GM18505 (cell line): Measurements from ENCODE around the gene SREK1IP1.
"Not testable (repeated sequence)": the region's sequence is repeated elsewhere in the genome, so short reads cannot be mapped to it uniquely, and the experiment has no call there.

Source experiments
- ATAC-seq: cut with Tn5 transposase; IDR thresholded peaks from one replicate; pipeline ENCODE4 v1.9.1; 2021; ENCODE audit not compliant: unreplicated experiment
- POLR2A ChIP-seq: IDR thresholded peaks from 4 replicates; pipeline ENCODE4 v1.6.1; 2011; ENCODE audit warnings: borderline replicate concordance; ENCODE audit not compliant: insufficient read depth, insufficient read length; ENCODE audit errors: extremely low read depth

Gene SREK1IP1

GRCh38 chr5:64746446-64746845 is 22.0 kb downstream of the SREK1IP1 start:
- ATAC-seq = no peak
- no peak for TF ChIP-seq POLR2A

GRCh38 chr5:64744914-64745313 is 23.6 kb downstream of the SREK1IP1 start:
- TF ChIP-seq POLR2A = no peak
- no peak for ATAC-seq

GRCh38 chr5:64742821-64743220 is 25.7 kb downstream of the SREK1IP1 start:
- no peak for TF ChIP-seq POLR2A
- ATAC-seq = no peak

GRCh38 chr5:64742411-64742810 is 26.1 kb downstream of the SREK1IP1 start:
- no peak for TF ChIP-seq POLR2A
- ATAC-seq = no peak

- no peak for TF ChIP-seq POLR2A
- ATAC-seq = no peak
These were observed 41.3 kb downstream of the SREK1IP1 start for GRCh38 chr5:64727150-64727549.

- no peak for TF ChIP-seq POLR2A
- ATAC-seq = no peak
These were observed 45.9 kb downstream of the SREK1IP1 start for GRCh38 chr5:64722588-64722987.

- ATAC-seq = not testable (repeated sequence)
These were observed 54.0 kb downstream of the SREK1IP1 start for GRCh38 chr5:64714495-64714894.

- TF ChIP-seq POLR2A = no peak
- ATAC-seq = no peak
These were observed 61.3 kb downstream of the SREK1IP1 start for GRCh38 chr5:64707191-64707590.

- ATAC-seq = not testable (repeated sequence)
These were observed 62.4 kb downstream of the SREK1IP1 start for GRCh38 chr5:64706074-64706473.

GRCh38 chr5:64700765-64701164 is 67.7 kb downstream of the SREK1IP1 start:
- no peak for TF ChIP-seq POLR2A
- ATAC-seq = no peak

- not testable (repeated sequence) for ATAC-seq
These were observed 72.1 kb downstream of the SREK1IP1 start for GRCh38 chr5:64696414-64696813.

GRCh38 chr5:64693636-64694035 is 74.9 kb downstream of the SREK1IP1 start:
- no peak for ATAC-seq
- TF ChIP-seq POLR2A = no peak

- no peak for ATAC-seq
- no peak for TF ChIP-seq POLR2A
These were observed 77.2 kb downstream of the SREK1IP1 start for GRCh38 chr5:64691291-64691690.

- peak; percentile 49 for ATAC-seq
- TF ChIP-seq POLR2A = no peak
These were observed 77.9 kb downstream of the SREK1IP1 start, which contains the start of gene SHISAL2B for GRCh38 chr5:64690417-64691151. Gene SHISAL2B, plus strand, starts transcription at chr5:64690503. Its CDS starts 121 bp downstream, at chr5:64690624.

GRCh38 chr5:64690104-64690416 is 78.4 kb downstream of the SREK1IP1 start:
- no peak for TF ChIP-seq POLR2A
- ATAC-seq = no peak
